NB4 (cell line): ENCODE measurements around the gene REXO1.

Source experiments
- DNase-seq: peaks from one replicate; pipeline ENCODE4 v3.0.0; 2010; ENCODE audit warnings: low read depth
- H3K4me3 ChIP-seq: one replicate; pipeline ENCODE4 v1.5.1; 2011; ENCODE audit warnings: mild to moderate bottlenecking, low read depth, low read length, moderate library complexity
- CTCF ChIP-seq: IDR thresholded peaks from one replicate; pipeline ENCODE4 v1.5.1; 2012; ENCODE audit warnings: low read depth, low read length
- MAX ChIP-seq: IDR thresholded peaks from 2 replicates; pipeline ENCODE4 v1.6.1; 2011; ENCODE audit warnings: low read depth, low read length
- MYC ChIP-seq: IDR thresholded peaks from 2 replicates; pipeline ENCODE4 v1.6.1; 2011; ENCODE audit warnings: low read depth, low read length
- POLR2A ChIP-seq: IDR thresholded peaks from 2 replicates; pipeline ENCODE4 v1.6.1; 2011; ENCODE audit warnings: mild to moderate bottlenecking; ENCODE audit not compliant: insufficient read length; ENCODE audit errors: extremely low read depth

The REXO1 gene

GRCh38 chr19:1780272-1780958 is 67.9 kb downstream of the REXO1 start:
- peak; percentile 29 for DNase-seq
- TF ChIP-seq POLR2A = no peak
- no peak for TF ChIP-seq MAX
- no peak for TF ChIP-seq MYC
- H3K4me3 ChIP-seq = no peak overlapping the region

- H3K4me3 ChIP-seq = no peak overlapping the region
- no peak for DNase-seq
- TF ChIP-seq POLR2A (no peak), MAX (no peak), CTCF (no peak), MYC (no peak)
Observed at GRCh38 chr19:1779574-1779973, 68.7 kb downstream of the REXO1 start.

GRCh38 chr19:1777149-1777548 is 71.1 kb downstream of the REXO1 start:
- no peak overlapping the region for H3K4me3 ChIP-seq
- TF ChIP-seq MAX (no peak), POLR2A (no peak), MYC (no peak), CTCF (no peak)
- DNase-seq = no peak

- TF ChIP-seq CTCF (no peak), MYC (no peak), MAX (no peak), POLR2A (no peak)
- no peak overlapping the region for H3K4me3 ChIP-seq
- no peak for DNase-seq
Observed at GRCh38 chr19:1776606-1777147, 71.6 kb downstream of the REXO1 start.

GRCh38 chr19:1775951-1776605 is 72.2 kb downstream of the REXO1 start:
- TF ChIP-seq POLR2A = no peak
- TF ChIP-seq MAX = no peak
- no peak for TF ChIP-seq MYC
- TF ChIP-seq CTCF = no peak
- H3K4me3 ChIP-seq = no peak overlapping the region
- no peak for DNase-seq
